HepG2 (cell line): ENCODE results near the gene C5AR2. TPM values are rescaled to one million over a fixed set of nuclear protein-coding genes. Genes with fewer than 3 reads are reported as not detected.

Source experiments
- ATAC-seq: fragments of 200-7000 bp; cut with Tn5 transposase; 3 replicates; pipeline ENCODE4 v1.9.1; 2020; ENCODE audit warnings: mild to moderate bottlenecking, moderate library complexity
- BruUV-seq: library from RNA; stranded (reverse); fragments of 400-500 nt; replicated peaks from 2 replicates; lab custom pipeline; 2021; lab: Mats Ljungman, UMichigan
- CTCF ChIA-PET: fragments of 300-600 bp; formaldehyde crosslinking; extraction: SDS; loops from one replicate; lab custom pipeline; 2021; ENCODE audit warnings: low total read pairs, inconsistent platforms, low intra/inter-chr PET ratio; lab: Yijun Ruan, JAX
- POLR2A ChIA-PET: fragments of 350-600 bp; sonication (Branson Sonifier 250); formaldehyde crosslinking; loops from one replicate; lab custom pipeline; 2020; ENCODE audit warnings: antibody characterized with exemption, inconsistent platforms; lab: Yijun Ruan, JAX
- DNase-seq: peaks from one replicate; pipeline ENCODE4 v3.0.0-alpha.2; 2015; ENCODE audit warnings: low spot score
- FAIRE-seq: peaks from 3 replicates; lab custom pipeline; 2011; peaks lifted over from hg19 to GRCh38; lab: Jason Lieb, UNC
- H2AFZ ChIP-seq: one replicate; pipeline ENCODE4 v1.6.1; 2011; ENCODE audit warnings: low read length, inconsistent platforms
- H3K27ac ChIP-seq: fragments of 300-600 bp; 3 replicates; pipeline ENCODE4 v1.8.0; 2011; ENCODE audit warnings: mixed run types, mild to moderate bottlenecking, mixed read lengths, low read length, inconsistent platforms; ENCODE audit not compliant: insufficient read depth; ENCODE audit errors: extremely low read length
- H3K27me3 ChIP-seq, 2 experiments: fragments of 200-600 bp in 1 of 2; 2 replicates in 1 of 2; 3 replicates in 1 of 2; pipeline versions ENCODE4 v1.6.0 to v1.8.0; 2011; ENCODE audit warnings: low read length in 2 of 2, mild to moderate bottlenecking in 2 of 2, moderate library complexity in 2 of 2, inconsistent platforms in 1 of 2; ENCODE audit not compliant: insufficient read depth in 2 of 2, control insufficient read depth in 1 of 2
- H3K36me3 ChIP-seq, 2 experiments: fragments of 200-600 bp in 1 of 2; replicated peaks in 1 of 2; 2 replicates in 1 of 2; 3 replicates in 1 of 2; pipeline versions ENCODE4 v1.5.1 to v1.8.0; 2011; ENCODE audit warnings: low read length in 2 of 2, inconsistent platforms in 1 of 2; ENCODE audit not compliant: insufficient read depth in 2 of 2, control insufficient read depth in 1 of 2
- H3K4me1 ChIP-seq: 2 replicates; pipeline ENCODE4 v1.5.1; 2012; ENCODE audit warnings: low read length, inconsistent platforms; ENCODE audit not compliant: insufficient read depth
- H3K4me2 ChIP-seq: 2 replicates; pipeline ENCODE4 v1.6.0; 2011; ENCODE audit warnings: low read depth, low read length, inconsistent platforms
- H3K4me3 ChIP-seq, 3 experiments: fragments of 200-600 bp in 1 of 3; sonication (generic), shearing (Covaris generic) in 1 of 3; replicated peaks in 1 of 3; 2 replicates each; pipeline ENCODE4 v1.5.1; 2011 to 2016; ENCODE audit warnings: low read length in 3 of 3, inconsistent platforms in 2 of 3, low read depth in 2 of 3, mild to moderate bottlenecking in 2 of 3, control low read depth in 1 of 3, mixed read lengths in 1 of 3; ENCODE audit not compliant: insufficient read depth in 1 of 3
- H3K79me2 ChIP-seq: one replicate; pipeline ENCODE4 v1.6.1; 2011; ENCODE audit warnings: low read length, inconsistent platforms; ENCODE audit not compliant: insufficient read depth
- H3K9ac ChIP-seq: 2 replicates; pipeline ENCODE4 v1.6.0; 2011; ENCODE audit warnings: mild to moderate bottlenecking, low read depth, low read length, inconsistent platforms; ENCODE audit not compliant: insufficient read depth
- H3K9me3 ChIP-seq: 2 replicates; pipeline ENCODE4 v1.5.1; 2012; ENCODE audit warnings: mild to moderate bottlenecking, low read length
- H4K20me1 ChIP-seq: 2 replicates; pipeline ENCODE4 v1.6.0; 2011; ENCODE audit warnings: inconsistent platforms, mild to moderate bottlenecking, low read length, moderate library complexity; ENCODE audit not compliant: insufficient read depth
- AGO2 ChIP-seq: fragments of 200-400 bp; formaldehyde crosslinking; optimal IDR thresholded peaks from 2 replicates; pipeline ENCODE3; 2017; ENCODE audit warnings: mild to moderate bottlenecking, low read depth, low read length, moderate library complexity
- GRHL1 ChIP-seq: sonication (generic); formaldehyde crosslinking; conservative IDR thresholded peaks from 2 replicates; pipeline ENCODE4 v1.8.0; 2022; ENCODE audit warnings: missing genetic modification reagents
- HOXA9 ChIP-seq: sonication (generic); formaldehyde crosslinking; IDR thresholded peaks from 2 replicates; pipeline ENCODE4 v1.8.1; 2022; ENCODE audit warnings: missing genetic modification reagents, mild to moderate bottlenecking, moderate library complexity, borderline replicate concordance
- SMARCE1 ChIP-seq: fragments of 450-650 bp; IDR thresholded peaks from 2 replicates; pipeline ENCODE4 v1.6.1; 2017; ENCODE audit warnings: borderline replicate concordance
- ZBTB34 ChIP-seq: sonication (generic); formaldehyde crosslinking; IDR thresholded peaks from 2 replicates; pipeline ENCODE4 v1.8.0; 2022; ENCODE audit warnings: mild to moderate bottlenecking, missing genetic modification reagents
- ZFP36 ChIP-seq: fragments of 150-350 bp; IDR thresholded peaks from 2 replicates; pipeline ENCODE4 v1.6.1; 2018; ENCODE audit warnings: borderline replicate concordance, low read length, low read depth; ENCODE audit not compliant: partially characterized antibody
- ZNF501 ChIP-seq: sonication (generic); formaldehyde crosslinking; IDR thresholded peaks from 2 replicates; pipeline ENCODE4 v1.5.1; 2020; ENCODE audit warnings: mild to moderate bottlenecking, moderate library complexity, missing genetic modification reagents
- ZNF546 ChIP-seq: sonication (generic); formaldehyde crosslinking; conservative IDR thresholded peaks from 2 replicates; pipeline ENCODE4 v1.8.1; 2023; ENCODE audit warnings: mild to moderate bottlenecking, missing genetic modification reagents
- WGBS: methylation state at CpG from one replicate; pipeline ENCODE4 v1.1.6; 2017; ENCODE audit warnings: low lambda C conversion rate; 5-methylcytosine and 5-hydroxymethylcytosine counted together
- in situ Hi-C: cut with HindIII; loops from 2 replicates; pipeline ENCODE4 v1.10.0; 2017; ENCODE audit warnings: low pct_unique_long_range_greater_than_20kb; ENCODE audit not compliant: extremely low pct_ligation_motif_present
- intact Hi-C: fragments of 100-400 bp; cut with micrococcal nuclease; formaldehyde crosslinking; loops from one replicate; pipeline ENCODE4 v1.10.0; 2022; ENCODE audit not compliant: unreplicated experiment
- polyA plus RNA-seq, 8 experiments: library from polyadenylated mRNA; depleted of rRNA in 3 of 8; stranded (reverse) in 7 of 8; unstranded in 1 of 8; fragments of >200 nt; fragmentation: Illumina TruSeq in 4 of 8; extraction: Trizol in 4 of 8; gene quantifications; 2 replicates each; pipeline versions ENCODE4 v1.2.1 to v1.2.3, GENCODE V29; 2011 to 2016; ENCODE audit warnings: low read depth in 4 of 8, missing spikeins in 1 of 8, mixed read lengths in 1 of 8; ENCODE audit not compliant: insufficient read depth in 1 of 8
- total RNA-seq, 5 experiments: library from RNA; depleted of rRNA; stranded (reverse); fragments of >200 nt; fragmentation: Illumina TruSeq; extraction: Trizol; gene quantifications; 2 replicates each; pipeline ENCODE4 v1.2.3, GENCODE V29; 2016; ENCODE audit warnings: low read depth in 1 of 5
- TF ChIP-seq, protein P1 (sequence below): sonication (generic); formaldehyde crosslinking; IDR thresholded peaks from 2 replicates; pipeline ENCODE4 v1.5.0; 2020; ENCODE audit warnings: missing genetic modification reagents
- TF ChIP-seq, protein P2 (sequence below): sonication (generic); formaldehyde crosslinking; conservative IDR thresholded peaks from 2 replicates; pipeline ENCODE4 v1.8.0; 2022; ENCODE audit warnings: low read depth, missing genetic modification reagents
- TF ChIP-seq, protein P3 (sequence below): sonication (generic); formaldehyde crosslinking; IDR thresholded peaks from 2 replicates; pipeline ENCODE4 v1.5.0; 2020; ENCODE audit warnings: missing genetic modification reagents

C5AR2 gene
- total and polyA plus RNA-seq, 2 of the 13 experiments (the other 11 are each of a cell fraction or from before 2014, with no cell fraction given): 0.09 to 0.24 TPM

GRCh38 chr19:47373246-47374240 is 41.6 kb downstream of the C5AR2 start:
- CTCF ChIA-PET: no interaction called here
- POLR2A ChIA-PET: no interaction called here
- Histone ChIP-seq H3K9me3 (no peaks in the 10 kb centered on the region), H3K4me1 (no peaks in the 10 kb centered on the region), H2AFZ (no peak overlapping the region), H3K4me3 (no peak overlapping the region), H4K20me1 (0 out of 2 replicates have a peak, but pooled peaks cover 3% of the 10 kb centered on the region), H3K4me2 (no peak overlapping the region), H3K36me3 (peaks cover 45 to 75% of the 10 kb centered on the region in 2 experiments; a peak in 4 of 5 replicates), H3K27ac (no peak overlapping the region), H3K79me2 (no peaks in the 10 kb centered on the region), H3K9ac (no peak overlapping the region), H3K27me3 (no peaks in the 10 kb centered on the region)
- peak; percentile 37 for TF ChIP-seq AGO2
- no peak for TF ChIP-seq HOXA9 (CRISPR knock-in tag)
- TF ChIP-seq GRHL1: no peak
- no peak for TF ChIP-seq ZBTB34 (CRISPR knock-in tag)
- peak; percentile 29 for TF ChIP-seq ZFP36
- TF ChIP-seq, protein P1, sequence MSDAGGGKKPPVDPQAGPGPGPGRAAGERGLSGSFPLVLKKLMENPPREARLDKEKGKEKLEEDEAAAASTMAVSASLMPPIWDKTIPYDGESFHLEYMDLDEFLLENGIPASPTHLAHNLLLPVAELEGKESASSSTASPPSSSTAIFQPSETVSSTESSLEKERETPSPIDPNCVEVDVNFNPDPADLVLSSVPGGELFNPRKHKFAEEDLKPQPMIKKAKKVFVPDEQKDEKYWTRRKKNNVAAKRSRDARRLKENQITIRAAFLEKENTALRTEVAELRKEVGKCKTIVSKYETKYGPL (CRISPR knock-in tag): no peak
- TF ChIP-seq, protein P2, sequence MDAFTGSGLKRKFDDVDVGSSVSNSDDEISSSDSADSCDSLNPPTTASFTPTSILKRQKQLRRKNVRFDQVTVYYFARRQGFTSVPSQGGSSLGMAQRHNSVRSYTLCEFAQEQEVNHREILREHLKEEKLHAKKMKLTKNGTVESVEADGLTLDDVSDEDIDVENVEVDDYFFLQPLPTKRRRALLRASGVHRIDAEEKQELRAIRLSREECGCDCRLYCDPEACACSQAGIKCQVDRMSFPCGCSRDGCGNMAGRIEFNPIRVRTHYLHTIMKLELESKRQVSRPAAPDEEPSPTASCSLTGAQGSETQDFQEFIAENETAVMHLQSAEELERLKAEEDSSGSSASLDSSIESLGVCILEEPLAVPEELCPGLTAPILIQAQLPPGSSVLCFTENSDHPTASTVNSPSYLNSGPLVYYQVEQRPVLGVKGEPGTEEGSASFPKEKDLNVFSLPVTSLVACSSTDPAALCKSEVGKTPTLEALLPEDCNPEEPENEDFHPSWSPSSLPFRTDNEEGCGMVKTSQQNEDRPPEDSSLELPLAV: no peak
- no peak for TF ChIP-seq ZNF501 (CRISPR knock-in tag)
- no peak for TF ChIP-seq ZNF546 (CRISPR knock-in tag)
- TF ChIP-seq, protein P3, sequence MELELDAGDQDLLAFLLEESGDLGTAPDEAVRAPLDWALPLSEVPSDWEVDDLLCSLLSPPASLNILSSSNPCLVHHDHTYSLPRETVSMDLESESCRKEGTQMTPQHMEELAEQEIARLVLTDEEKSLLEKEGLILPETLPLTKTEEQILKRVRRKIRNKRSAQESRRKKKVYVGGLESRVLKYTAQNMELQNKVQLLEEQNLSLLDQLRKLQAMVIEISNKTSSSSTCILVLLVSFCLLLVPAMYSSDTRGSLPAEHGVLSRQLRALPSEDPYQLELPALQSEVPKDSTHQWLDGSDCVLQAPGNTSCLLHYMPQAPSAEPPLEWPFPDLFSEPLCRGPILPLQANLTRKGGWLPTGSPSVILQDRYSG (CRISPR knock-in tag): no peak
- no peak for TF ChIP-seq SMARCE1
- BruUV-seq: no TSS peak
- intact Hi-C loops: no loop called here
- DNase-seq (no peak), ATAC-seq (no peak), FAIRE-seq (no peak)
- 96% methylated on average over 25 of the region's 33 CpGs for WGBS
- in situ Hi-C loops: no loop called here
